ENCODE measurements around the gene RNF14.

- TF ChIP-seq CTCF (IDR thresholded peaks at IDR 0.05) (no peak), EZH2 (IDR thresholded peaks at IDR 0.05; ENCODE audit: borderline replicate concordance, insufficient read depth, low read depth, low read length, poor library complexity, severe bottlenecking) (no peak)
These were observed 9.5 kb downstream of the RNF14 start for GRCh38 chr5:141978389-141978788.

Data from B cell (primary cell).